ENCODE results near the gene LEPROT.
A peak's percentile ranks its signal among the peaks of the same experiment; 100 is the strongest.
"Not testable (repeated sequence)": the region's sequence is repeated elsewhere in the genome, so short reads cannot be mapped to it uniquely, and the experiment has no call there.

LEPROT gene

GRCh38 chr1:65420590-65421350 is at the start of gene LEPROT, which contains the start of gene LEPR:
TSS of gene LEPROT (plus strand) at chr1:65420668. CDS start at chr1:65420725, 57 bp downstream.
TSS of gene LEPR (plus strand) at chr1:65420668. CDS start at chr1:65565566, 144,898 bp downstream.
- ATAC-seq, result no peak

- ATAC-seq, result no peak
These were observed 48.9 kb upstream of the LEPROT start for GRCh38 chr1:65371544-65371943.

GRCh38 chr1:65372557-65372956 is 47.9 kb upstream of the LEPROT start:
- ATAC-seq, result peak in 1 of 2 donors; percentile 38

GRCh38 chr1:65377496-65378246 is 42.8 kb upstream of the LEPROT start:
- ATAC-seq, result no peak

DNA sequence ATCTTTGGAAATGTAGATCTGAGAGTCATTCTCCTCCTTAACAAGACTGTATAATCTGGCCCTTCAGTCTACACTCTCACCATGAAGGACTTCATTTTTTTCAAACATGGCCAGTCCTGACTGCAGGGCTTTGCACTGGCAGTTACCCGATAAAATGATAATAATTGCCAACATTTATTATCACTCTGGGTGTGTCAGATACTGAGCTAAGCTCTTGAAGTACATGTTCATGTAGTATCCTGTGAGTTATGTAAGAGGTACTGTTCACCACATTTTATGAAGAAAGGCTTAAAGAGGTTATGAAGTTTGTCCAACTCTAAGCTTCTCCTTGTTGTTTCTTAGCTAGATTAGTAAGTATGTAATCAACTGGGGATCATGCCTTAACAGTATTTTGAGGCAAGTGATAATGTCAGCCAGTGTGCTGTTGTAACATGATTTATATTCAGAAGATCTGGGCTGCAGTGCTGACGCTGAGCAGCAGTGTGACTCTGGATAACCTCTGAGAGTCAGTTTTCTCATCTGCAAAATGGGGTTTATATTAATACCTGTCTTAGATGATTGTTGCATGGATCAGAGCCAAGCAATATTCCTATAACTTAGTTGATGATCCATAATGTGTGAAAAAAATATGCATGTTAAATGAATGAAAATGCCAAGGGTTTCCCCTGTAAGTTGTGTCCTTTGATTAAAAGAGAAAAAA is 42.1 kb upstream of the LEPROT start:
- no peak for ATAC-seq

DNA sequence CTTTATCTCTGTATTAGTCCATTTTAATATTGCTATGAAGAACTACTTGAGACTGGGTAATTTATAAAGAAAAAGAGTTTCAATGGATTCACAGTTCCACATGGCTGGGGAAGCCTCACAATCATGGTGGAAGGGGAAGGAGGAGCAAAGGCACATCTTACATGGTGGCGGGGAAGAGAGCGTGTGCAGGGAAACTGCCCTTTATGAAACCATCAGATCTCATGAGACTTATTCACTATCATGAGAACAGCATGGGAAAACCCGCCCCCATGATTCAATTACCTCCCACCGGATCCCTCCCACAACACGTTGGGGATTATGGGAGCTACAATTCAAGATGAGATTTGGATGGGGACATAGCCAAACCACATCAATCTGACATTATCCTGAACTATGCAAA is 36.0 kb upstream of the LEPROT start:
- ATAC-seq, result not testable (repeated sequence)

- ATAC-seq, result no peak
These were observed 34.0 kb upstream of the LEPROT start for GRCh38 chr1:65386439-65386838.

DNA sequence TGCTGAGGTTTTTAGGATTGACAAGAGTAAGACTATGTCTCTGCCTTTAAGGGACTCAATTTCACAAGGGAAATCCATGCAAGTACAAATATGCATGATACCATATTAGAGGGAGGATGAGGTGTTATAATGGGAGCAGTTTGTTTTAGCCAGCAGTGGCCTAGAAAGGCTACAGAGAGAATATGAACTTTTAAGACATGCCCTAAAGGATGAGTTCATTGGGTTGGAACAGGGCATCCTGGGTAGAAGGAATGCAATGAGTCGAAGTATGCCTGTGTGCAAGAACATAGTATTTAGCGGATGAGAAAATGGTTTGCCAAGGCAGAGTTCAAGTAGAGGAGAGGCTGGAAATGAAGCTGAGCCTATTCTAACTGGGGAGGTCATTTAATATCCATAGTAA is 32.6 kb upstream of the LEPROT start:
- no peak for ATAC-seq

DNA sequence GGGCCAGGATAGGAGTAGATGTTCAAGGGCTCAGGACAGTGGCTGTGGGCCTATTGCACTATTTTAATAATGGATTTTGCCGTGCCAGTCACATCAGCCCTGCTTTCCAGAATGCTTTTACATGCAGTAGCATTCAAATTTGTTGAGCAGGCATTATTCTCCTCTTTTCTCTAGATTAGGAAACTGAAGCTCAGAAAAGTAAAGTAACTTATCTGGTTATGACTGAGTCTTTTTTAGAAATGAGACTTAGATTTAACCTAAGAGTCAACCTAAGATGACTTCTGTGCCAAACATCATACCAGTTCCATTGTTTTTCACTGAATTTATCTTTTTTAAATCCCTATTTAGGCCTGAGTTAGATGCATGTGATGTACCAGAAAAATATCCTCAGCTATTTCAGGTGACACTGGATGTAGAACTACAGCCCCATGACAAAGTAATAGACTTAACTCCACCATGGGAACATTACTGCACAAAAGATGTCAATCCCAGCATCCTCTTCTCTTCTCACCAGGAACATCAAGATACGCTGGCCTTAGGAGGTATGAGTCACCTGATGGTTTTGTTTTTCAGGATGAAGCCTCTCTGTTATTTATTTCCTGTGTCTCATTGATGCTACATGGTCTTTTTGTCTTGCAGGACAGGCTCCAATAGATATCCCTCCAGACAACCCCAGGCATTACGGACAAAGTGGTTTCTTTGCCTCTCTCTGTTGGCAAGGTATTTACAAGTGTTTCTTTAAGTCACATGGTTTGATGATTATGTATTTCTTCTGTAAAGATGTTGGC is 31.4 kb upstream of the LEPROT start:
- no peak for ATAC-seq

GRCh38 chr1:65392497-65392896 is 28.0 kb upstream of the LEPROT start:
- no peak for ATAC-seq

DNA sequence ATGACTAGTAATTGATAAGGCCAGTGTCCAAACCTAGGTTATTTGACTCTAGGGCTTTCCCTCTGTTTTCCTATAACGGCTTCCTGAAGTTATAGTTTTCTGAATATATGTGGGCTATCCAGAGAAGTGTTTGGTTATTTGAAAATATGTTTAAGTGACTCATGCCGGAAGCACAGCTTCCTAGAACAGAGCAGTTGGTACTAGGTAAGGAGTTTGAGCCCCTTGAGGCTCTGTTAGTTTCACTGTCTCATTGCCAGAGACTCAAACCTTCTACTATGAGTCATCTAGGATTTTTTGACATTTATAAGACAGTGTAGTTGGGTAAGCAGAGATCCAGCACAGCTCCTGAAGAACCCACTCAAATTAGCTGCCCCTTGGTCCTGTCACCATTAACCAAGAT is 27.1 kb upstream of the LEPROT start:
- peak; percentile 95 for ATAC-seq

DNA sequence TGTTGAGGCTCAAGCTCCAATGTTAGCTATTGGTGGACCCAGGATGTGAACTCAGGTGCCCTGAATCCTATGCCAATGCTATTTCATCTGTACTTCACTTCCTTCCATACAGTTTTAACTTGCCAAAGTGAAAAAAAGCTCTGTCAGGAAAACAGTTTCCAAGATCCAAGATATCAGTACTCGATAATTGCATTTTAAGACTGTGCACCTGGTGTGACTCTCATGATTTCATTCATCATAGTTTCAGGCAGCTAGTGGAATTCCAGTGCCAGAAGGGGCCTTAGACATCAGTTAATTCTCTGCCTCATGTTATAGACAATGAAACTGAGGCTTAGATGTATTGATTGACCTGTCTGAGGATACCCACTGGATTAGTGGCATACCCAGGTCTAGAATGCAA is 26.5 kb upstream of the LEPROT start:
- ATAC-seq, result no peak

DNA sequence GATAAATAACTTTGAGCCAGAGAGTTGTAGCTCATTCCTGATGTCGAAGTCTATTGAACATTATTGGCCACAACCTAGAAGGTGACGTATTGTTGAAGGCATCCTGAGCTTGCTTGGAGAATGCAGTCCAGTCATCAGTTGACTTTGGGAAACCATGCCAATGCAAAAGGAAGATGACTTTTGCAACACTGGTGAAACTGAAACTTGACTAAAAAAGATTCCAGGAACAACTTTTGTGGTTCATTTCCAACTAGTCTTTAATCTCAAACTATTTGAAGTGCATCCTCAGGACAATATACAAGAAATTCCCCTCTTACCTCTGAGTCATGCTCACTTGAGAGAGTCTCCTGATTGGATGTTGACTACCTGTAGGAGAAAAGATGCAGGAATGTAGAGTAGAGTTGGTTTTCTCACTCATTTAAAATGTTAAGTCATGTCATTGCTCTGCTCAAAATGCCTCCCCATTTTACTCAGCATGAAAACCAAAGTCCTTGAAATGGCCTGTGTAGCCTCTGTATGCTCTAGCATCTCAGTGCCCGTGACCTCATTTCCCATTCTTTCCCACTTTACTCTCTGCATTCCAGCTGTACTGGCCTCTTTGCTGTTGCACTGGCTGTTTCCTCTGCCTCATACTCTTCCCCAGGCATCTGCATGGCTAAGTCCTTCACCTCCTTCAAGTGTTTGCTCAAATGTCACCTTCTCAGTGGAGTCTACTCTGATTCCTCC is 24.4 kb upstream of the LEPROT start:
- ATAC-seq, result peak; percentile 14 to 15

GRCh38 chr1:65398083-65398482 is 22.4 kb upstream of the LEPROT start:
- ATAC-seq, result peak; percentile 37 to 46

GRCh38 chr1:65399003-65399402 is 21.5 kb upstream of the LEPROT start:
- ATAC-seq, result no peak

DNA sequence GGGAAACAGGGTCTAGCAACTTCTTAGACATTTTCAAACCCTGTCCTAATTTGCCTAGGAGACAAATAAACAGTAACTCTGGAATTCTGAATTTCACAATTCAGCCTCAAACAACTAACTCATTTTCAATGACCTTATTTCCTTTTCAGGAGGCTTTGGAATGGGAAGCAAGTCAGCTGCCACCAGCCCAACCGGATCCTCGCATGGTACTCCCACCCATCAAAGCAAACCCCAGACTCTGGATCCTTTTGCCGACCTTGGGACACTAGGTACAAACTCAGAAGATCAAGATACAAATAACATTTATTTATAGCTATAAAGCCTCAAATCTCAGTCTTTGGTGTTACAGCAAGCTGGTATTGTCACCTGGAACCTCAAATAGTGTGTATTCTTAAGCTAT is 18.9 kb upstream of the LEPROT start:
- ATAC-seq, result no peak

DNA sequence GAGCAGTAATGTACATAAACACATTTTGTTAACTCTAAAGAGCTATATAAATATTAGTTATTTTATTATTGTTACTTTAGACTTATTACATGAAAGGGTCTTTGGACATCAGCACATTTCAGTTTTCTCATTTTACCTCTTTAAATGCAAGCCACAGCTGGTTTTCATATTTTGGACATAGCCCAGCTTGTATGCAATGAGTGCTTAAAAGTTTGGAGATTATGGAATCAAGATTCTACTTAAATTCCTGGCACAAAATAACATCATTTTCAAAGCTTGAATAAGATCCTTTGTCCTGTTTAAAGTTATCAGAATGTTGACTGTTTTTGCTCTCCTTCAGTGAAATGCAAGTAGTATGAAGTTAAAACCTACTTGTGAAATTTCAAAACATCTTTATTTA is 15.5 kb upstream of the LEPROT start:
- no peak for ATAC-seq

DNA sequence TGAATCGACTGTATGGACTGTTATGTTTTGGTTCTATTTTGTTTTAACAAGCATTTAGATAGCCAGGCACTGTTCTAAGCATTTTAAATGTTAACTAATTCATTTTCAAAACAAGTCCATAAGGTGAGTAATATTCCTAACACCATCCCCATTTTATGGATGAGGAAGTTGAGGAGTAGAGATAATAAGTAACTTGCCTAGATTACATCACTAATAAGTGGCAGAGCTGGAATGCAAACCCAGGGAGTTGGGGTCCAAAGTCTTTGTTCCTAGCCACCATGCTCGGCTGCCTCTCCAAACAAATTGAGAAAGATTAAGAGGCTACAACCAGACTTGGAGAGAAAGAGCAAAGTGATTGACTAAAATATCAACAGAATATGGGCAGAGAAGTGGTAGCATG is 12.6 kb upstream of the LEPROT start:
- ATAC-seq, result no peak

GRCh38 chr1:65409314-65409713 is 11.2 kb upstream of the LEPROT start:
- ATAC-seq, result no peak

DNA sequence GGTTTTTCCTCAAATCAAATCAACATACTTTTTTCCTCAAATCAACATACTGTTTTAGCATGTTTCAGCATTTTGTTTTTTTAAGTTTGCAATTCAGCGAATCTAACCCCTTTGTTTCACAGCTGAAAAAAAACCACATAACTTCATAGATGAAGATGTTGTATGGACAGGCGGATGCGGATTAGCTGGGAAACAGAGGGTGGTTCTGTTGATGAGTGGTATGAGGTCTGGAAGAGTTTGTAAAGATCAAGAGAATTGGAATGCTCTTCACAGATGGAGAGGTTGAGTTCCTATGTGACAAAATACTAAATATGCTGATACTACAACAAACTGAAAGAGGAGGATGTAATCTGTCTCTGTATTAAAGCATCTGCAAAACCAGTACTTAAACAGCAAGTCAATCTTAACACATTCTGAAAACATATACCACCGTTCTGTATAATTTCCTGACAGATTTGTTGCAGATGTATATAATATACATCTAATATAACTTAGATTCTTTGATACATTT is 10.6 kb upstream of the LEPROT start:
- no peak for ATAC-seq

- peak; percentile 91 to 93 for ATAC-seq
These were observed 8.0 kb upstream of the LEPROT start for GRCh38 chr1:65412256-65412983.
